Right atrium auricular region (tissue), 2 donors: ENCODE data around the gene MAGI3. TPM values are rescaled to one million over a fixed set of nuclear protein-coding genes. Genes with fewer than 3 reads are reported as not detected.
"Not testable (repeated sequence)": the region's sequence is repeated elsewhere in the genome, so short reads cannot be mapped to it uniquely, and the experiment has no call there.

ENCODE experiments used
- DNase-seq: peaks from one replicate; pipeline ENCODE4 v3.0.0-alpha.2; 2019; ENCODE audit warnings: low spot score
- H3K27ac ChIP-seq, 2 donors: fragments of 200-600 bp; sonication (generic); 1 replicate in 1 of 2; 2 replicates in 1 of 2; pipeline ENCODE4 v1.5.1; 2016 to 2019
- H3K27me3 ChIP-seq, 2 donors: fragments of 200-600 bp; sonication (generic); one replicate each; pipeline versions ENCODE4 v1.5.1 to v1.6.0; 2017 to 2019
- H3K36me3 ChIP-seq: fragments of 200-600 bp; sonication (generic); one replicate; pipeline ENCODE4 v1.5.1; 2016
- H3K4me1 ChIP-seq, 2 donors: fragments of 200-600 bp; sonication (generic); one replicate each; pipeline versions ENCODE4 v1.5.1 to v1.6.0; 2017 to 2019
- H3K4me3 ChIP-seq, 2 donors: fragments of 200-600 bp; sonication (generic); 1 replicate in 1 of 2; 2 replicates in 1 of 2; pipeline ENCODE4 v1.5.1; 2017 to 2019; ENCODE audit warnings: mild to moderate bottlenecking in 1 of 2, moderate library complexity in 1 of 2
- H3K9me3 ChIP-seq, 2 donors: fragments of 200-600 bp; sonication (generic); one replicate each; pipeline ENCODE4 v1.5.1; 2019
- CTCF ChIP-seq, 2 donors: fragments of 200-600 bp; sonication (generic); IDR thresholded peaks; one replicate each; pipeline ENCODE4 v1.5.1; 2019; ENCODE audit warnings: antibody characterized with exemption in 2 of 2
- total RNA-seq, 2 donors: library from RNA; depleted of rRNA; stranded (reverse); fragments of >200 nt; gene quantifications; one replicate each; pipeline ENCODE4 v1.1.0, GENCODE V29; 2016

MAGI3 gene
- total RNA-seq, 2 donors from 2014 or later: 6.4 to 6.6 TPM

GRCh38 chr1:113401067-113401466, 10.8 kb downstream of the MAGI3 start:
- Histone ChIP-seq H3K36me3 (no peaks in the 10 kb centered on the region), H3K27me3 (no peaks in the 10 kb centered on the region), H3K27ac (no peak overlapping the region), H3K4me1 (peaks cover 0 to 17% of the 10 kb centered on the region in 2 donors), H3K4me3 (no peak overlapping the region), H3K9me3 (no peaks in the 10 kb centered on the region)
- no peak for TF ChIP-seq CTCF (IDR thresholded peaks at IDR 0.05)
- no peak for DNase-seq

GRCh38 chr1:113401728-113402127, 11.4 kb downstream of the MAGI3 start:
- Histone ChIP-seq H3K4me3 (no peak overlapping the region), H3K4me1 (peaks cover 0 to 17% of the 10 kb centered on the region in 2 donors), H3K9me3 (no peaks in the 10 kb centered on the region), H3K27me3 (no peaks in the 10 kb centered on the region), H3K27ac (no peak overlapping the region), H3K36me3 (no peaks in the 10 kb centered on the region)
- no peak for DNase-seq
- TF ChIP-seq CTCF (IDR thresholded peaks at IDR 0.05): no peak

- H3K36me3 ChIP-seq: no peaks in the 10 kb centered on the region
- no peak overlapping the region for H3K4me3 ChIP-seq
- TF ChIP-seq CTCF (IDR thresholded peaks at IDR 0.05): no peak
- no peak overlapping the region for H3K27ac ChIP-seq
- H3K9me3 ChIP-seq: no peaks in the 10 kb centered on the region
- no peaks in the 10 kb centered on the region for H3K27me3 ChIP-seq
- H3K4me1 ChIP-seq: peaks cover 0 to 17% of the 10 kb centered on the region in 2 donors
- no peak for DNase-seq
Measured at GRCh38 chr1:113403065-113403464, 12.8 kb downstream of the MAGI3 start.

GRCh38 chr1:113405573-113405972, 15.3 kb downstream of the MAGI3 start:
- Histone ChIP-seq H3K4me3 (no peak overlapping the region), H3K27me3 (no peaks in the 10 kb centered on the region), H3K4me1 (peaks cover 0 to 11% of the 10 kb centered on the region in 2 donors), H3K27ac (no peak overlapping the region), H3K9me3 (no peaks in the 10 kb centered on the region), H3K36me3 (no peaks in the 10 kb centered on the region)
- TF ChIP-seq CTCF (IDR thresholded peaks at IDR 0.05): no peak
- no peak for DNase-seq

- not testable (repeated sequence) for H3K4me3 ChIP-seq, H3K4me1 ChIP-seq, H3K36me3 ChIP-seq, H3K27ac ChIP-seq, H3K27me3 ChIP-seq, DNase-seq, H3K9me3 ChIP-seq
Measured at GRCh38 chr1:113406149-113406548, 15.8 kb downstream of the MAGI3 start.

GRCh38 chr1:113409363-113409762, 19.0 kb downstream of the MAGI3 start:
- TF ChIP-seq CTCF (IDR thresholded peaks at IDR 0.05): no peak
- no peak for DNase-seq
- H3K36me3 ChIP-seq: no peaks in the 10 kb centered on the region
- H3K4me1 ChIP-seq: no peaks in the 10 kb centered on the region
- no peak overlapping the region for H3K27ac ChIP-seq
- H3K4me3 ChIP-seq: no peak overlapping the region
- no peaks in the 10 kb centered on the region for H3K9me3 ChIP-seq
- H3K27me3 ChIP-seq: no peaks in the 10 kb centered on the region

GRCh38 chr1:113412020-113412419, 21.7 kb downstream of the MAGI3 start:
- not testable (repeated sequence) for H3K4me3 ChIP-seq, DNase-seq, H3K27me3 ChIP-seq, H3K9me3 ChIP-seq, H3K36me3 ChIP-seq, H3K4me1 ChIP-seq, H3K27ac ChIP-seq
